ENCODE results near the gene FAM120A.
A peak's percentile ranks its signal among the peaks of the same experiment; 100 is the strongest.

The FAM120A gene

GRCh38 chr9:93447655-93448054 lies 3.8 kb upstream of the FAM120A start:
- Histone ChIP-seq H3K4me2 (ENCODE audit: insufficient read depth, low read length, poor library complexity, severe bottlenecking) (no peak overlapping the region), H3K27ac (replicated peaks; ENCODE audit: low read length) (no peak overlapping the region), H3K79me1 (ENCODE audit: low read depth, low read length) (peaks cover 3% of the 10 kb centered on the region), H2AFZ (ENCODE audit: low read length) (no peak overlapping the region), H4K91ac (ENCODE audit: low read depth, low read length, poor library complexity) (no peak overlapping the region), H2BK120ac (ENCODE audit: low read depth, low read length) (no peak overlapping the region), H2BK5ac (ENCODE audit: low read length) (no peak overlapping the region), H2AK5ac (ENCODE audit: low read depth, low read length) (no peak overlapping the region), H3K4ac (ENCODE audit: low read length) (no peak overlapping the region), H3K18ac (ENCODE audit: low read length) (no peak overlapping the region), H3K9ac (ENCODE audit: low read depth, low read length, poor library complexity) (no peak overlapping the region), H3K4me3 (ENCODE audit: low read length in 2 of 2) (no peak overlapping the region), H3K27me3 (ENCODE audit: control insufficient read depth in 3 of 3, insufficient read depth in 3 of 3, low read depth in 1 of 3, low read length in 3 of 3) (no peaks in the 10 kb centered on the region), H3K23ac (ENCODE audit: low read depth, low read length, poor library complexity) (no peak overlapping the region), H3K14ac (ENCODE audit: low read length) (no peak overlapping the region), H3K4me1 (ENCODE audit: control insufficient read depth in 2 of 2, insufficient read depth in 1 of 2, low read depth in 1 of 2, low read length in 2 of 2) (peaks cover 0 to 2% of the 10 kb centered on the region in 2 donors), H2BK15ac (ENCODE audit: low read length) (no peak overlapping the region), H4K8ac (ENCODE audit: low read depth, low read length) (no peak overlapping the region), H3K9me3 (replicated peaks in 1 of 2; ENCODE audit: control insufficient read depth in 2 of 2, insufficient read depth in 1 of 2, low read depth in 1 of 2, low read length in 2 of 2) (peaks cover 2 to 6% of the 10 kb centered on the region in 2 donors), H2BK12ac (ENCODE audit: low read length) (no peak overlapping the region), H3K36me3 (replicated peaks in 1 of 2; ENCODE audit: control insufficient read depth in 2 of 2, insufficient read depth in 2 of 2, low read length in 2 of 2) (peaks cover 16 to 45% of the 10 kb centered on the region in 2 donors)
- DNase-seq (ENCODE audit: low spot score): no peak
- WGBS, 2 donors (ENCODE audit: extremely low coverage in 2 of 2, insufficient read length in 2 of 2, insufficient replicate concordance in 1 of 2): no CpG with 5 or more reads among the region's 4 CpGs

GRCh38 chr9:93451849-93452709 lies 594 bp downstream of the FAM120A start:
- Histone ChIP-seq H3K9ac (ENCODE audit: low read depth, low read length, poor library complexity) (peak overlapping the region; percentile 99), H3K4ac (ENCODE audit: low read length) (peak overlapping the region; percentile 86), H3K79me1 (ENCODE audit: low read depth, low read length) (peaks cover 3% of the 10 kb centered on the region), H2BK15ac (ENCODE audit: low read length) (peak overlapping the region; percentile 98), H2AFZ (ENCODE audit: low read length) (peak overlapping the region; percentile 89), H2AK5ac (ENCODE audit: low read depth, low read length) (peak overlapping the region; percentile 98), H3K23ac (ENCODE audit: low read depth, low read length, poor library complexity) (peak overlapping the region; percentile 93), H3K27ac (replicated peaks; ENCODE audit: low read length) (peak overlapping the region; percentile 80), H4K91ac (ENCODE audit: low read depth, low read length, poor library complexity) (peak overlapping the region; percentile 11), H2BK120ac (ENCODE audit: low read depth, low read length) (peak overlapping the region; percentile 42), H3K4me2 (ENCODE audit: insufficient read depth, low read length, poor library complexity, severe bottlenecking) (peak overlapping the region; percentile 84), H2BK12ac (ENCODE audit: low read length) (no peak overlapping the region), H3K36me3 (replicated peaks in 1 of 2; ENCODE audit: control insufficient read depth in 2 of 2, insufficient read depth in 2 of 2, low read length in 2 of 2) (peaks cover 11 to 55% of the 10 kb centered on the region in 2 donors), H3K4me3 (ENCODE audit: low read length in 2 of 2) (peak overlapping the region; percentile 91 to 96), H3K9me3 (replicated peaks in 1 of 2; ENCODE audit: control insufficient read depth in 2 of 2, insufficient read depth in 1 of 2, low read depth in 1 of 2, low read length in 2 of 2) (peaks cover 0 to 2% of the 10 kb centered on the region in 2 donors), H2BK5ac (ENCODE audit: low read length) (peak overlapping the region; percentile 95), H3K18ac (ENCODE audit: low read length) (peak overlapping the region; percentile 95), H3K4me1 (ENCODE audit: control insufficient read depth in 2 of 2, insufficient read depth in 1 of 2, low read depth in 1 of 2, low read length in 2 of 2) (peaks cover 3 to 6% of the 10 kb centered on the region in 2 donors), H3K27me3 (ENCODE audit: control insufficient read depth in 3 of 3, insufficient read depth in 3 of 3, low read depth in 1 of 3, low read length in 3 of 3) (no peaks in the 10 kb centered on the region), H3K14ac (ENCODE audit: low read length) (peak overlapping the region; percentile 79), H4K8ac (ENCODE audit: low read depth, low read length) (no peak overlapping the region)
- WGBS, 2 donors (ENCODE audit: extremely low coverage in 2 of 2, insufficient read length in 2 of 2, insufficient replicate concordance in 1 of 2): no CpG with 5 or more reads among the region's 92 CpGs
- DNase-seq (ENCODE audit: low spot score): peak; percentile 46

GRCh38 chr9:93452710-93453046 lies 1.2 kb downstream of the FAM120A start:
- H2AFZ ChIP-seq (ENCODE audit: low read length): peak overlapping the region; percentile 89
- DNase-seq (ENCODE audit: low spot score): no peak
- H2BK120ac ChIP-seq (ENCODE audit: low read depth, low read length): no peak overlapping the region
- H3K18ac ChIP-seq (ENCODE audit: low read length): no peak overlapping the region
- peaks cover 3 to 6% of the 10 kb centered on the region in 2 donors for H3K4me1 ChIP-seq (ENCODE audit: control insufficient read depth in 2 of 2, insufficient read depth in 1 of 2, low read depth in 1 of 2, low read length in 2 of 2)
- peak overlapping the region; percentile 91 to 96 for H3K4me3 ChIP-seq (ENCODE audit: low read length in 2 of 2)
- no peak overlapping the region for H3K4ac ChIP-seq (ENCODE audit: low read length)
- H3K14ac ChIP-seq (ENCODE audit: low read length): no peak overlapping the region
- H4K91ac ChIP-seq (ENCODE audit: low read depth, low read length, poor library complexity): no peak overlapping the region
- H3K27me3 ChIP-seq (ENCODE audit: control insufficient read depth in 3 of 3, insufficient read depth in 3 of 3, low read depth in 1 of 3, low read length in 3 of 3): no peaks in the 10 kb centered on the region
- peak overlapping the region; percentile 84 for H3K4me2 ChIP-seq (ENCODE audit: insufficient read depth, low read length, poor library complexity, severe bottlenecking)
- peaks cover 0 to 2% of the 10 kb centered on the region in 2 donors for H3K9me3 ChIP-seq (replicated peaks in 1 of 2; ENCODE audit: control insufficient read depth in 2 of 2, insufficient read depth in 1 of 2, low read depth in 1 of 2, low read length in 2 of 2)
- H3K23ac ChIP-seq (ENCODE audit: low read depth, low read length, poor library complexity): no peak overlapping the region
- no peak overlapping the region for H2BK15ac ChIP-seq (ENCODE audit: low read length)
- peak overlapping the region; percentile 0 for H3K27ac ChIP-seq (replicated peaks; ENCODE audit: low read length)
- no peak overlapping the region for H2AK5ac ChIP-seq (ENCODE audit: low read depth, low read length)
- no peak overlapping the region for H2BK12ac ChIP-seq (ENCODE audit: low read length)
- H3K36me3 ChIP-seq (replicated peaks in 1 of 2; ENCODE audit: control insufficient read depth in 2 of 2, insufficient read depth in 2 of 2, low read length in 2 of 2): peaks cover 6 to 51% of the 10 kb centered on the region in 2 donors
- peaks cover 3% of the 10 kb centered on the region for H3K79me1 ChIP-seq (ENCODE audit: low read depth, low read length)
- no CpG with 5 or more reads among the region's 10 CpGs for WGBS, 2 donors (ENCODE audit: extremely low coverage in 2 of 2, insufficient read length in 2 of 2, insufficient replicate concordance in 1 of 2)
- no peak overlapping the region for H4K8ac ChIP-seq (ENCODE audit: low read depth, low read length)
- no peak overlapping the region for H2BK5ac ChIP-seq (ENCODE audit: low read length)
- peak overlapping the region; percentile 99 for H3K9ac ChIP-seq (ENCODE audit: low read depth, low read length, poor library complexity)

All from neuronal stem cell (in vitro differentiated cells).